ENCODE results near the gene FBXL16. TPM values are rescaled to one million over a fixed set of nuclear protein-coding genes. Genes with fewer than 3 reads are reported as not detected.

FBXL16 gene
- total RNA-seq, 1 experiment from 2014 or later = 40.5 TPM

GRCh38 chr16:718922-719321 is 13.3 kb upstream of the FBXL16 start:
- TF ChIP-seq CTCF (IDR thresholded peaks at IDR 0.05; ENCODE audit: unreplicated experiment) = no peak
- DNase-seq (ENCODE audit: unreplicated experiment) = no peak
- peak overlapping the region; percentile 12 for H3K27ac Mint-ChIP-seq (ENCODE audit: low read depth, unreplicated experiment)
- peaks cover 36% of the 10 kb centered on the region for H3K36me3 Mint-ChIP-seq (ENCODE audit: insufficient read depth, unreplicated experiment)
- H3K4me1 Mint-ChIP-seq (ENCODE audit: insufficient read depth, unreplicated experiment) = peaks cover 9% of the 10 kb centered on the region
- peak overlapping the region; percentile 78 for H3K4me3 Mint-ChIP-seq (ENCODE audit: unreplicated experiment)
- CTCF ChIA-PET = interaction anchor here (1.1 to 2.4 kb wide), 3 partner anchors 9 to 336 kb away, joined by 4 to 11 read pairs (median 4); no protein-coding TSS in a partner anchor
- no peaks in the 10 kb centered on the region for H3K9me3 Mint-ChIP-seq (ENCODE audit: unreplicated experiment)
- no peaks in the 10 kb centered on the region for H3K27me3 Mint-ChIP-seq (ENCODE audit: insufficient read depth, unreplicated experiment)
- BruUV-seq (replicated peaks) = no TSS peak
- intact Hi-C loops (cut with micrococcal nuclease) = no loop called here
- POLR2A ChIA-PET = interaction anchor here (0.6 to 4.7 kb wide), 8 partner anchors 9 to 128 kb away, joined by 4 to 26 read pairs (median 22); partner anchors contain the start of genes CIAO3, HAGHL and WDR24

GRCh38 chr16:718389-718788 is 12.8 kb upstream of the FBXL16 start:
- no peak for DNase-seq (ENCODE audit: unreplicated experiment)
- no peak for TF ChIP-seq CTCF (IDR thresholded peaks at IDR 0.05; ENCODE audit: unreplicated experiment)
- intact Hi-C loops (cut with micrococcal nuclease) = no loop called here
- Mint-ChIP-seq H3K9me3 (ENCODE audit: unreplicated experiment) (no peaks in the 10 kb centered on the region), H3K27ac (ENCODE audit: low read depth, unreplicated experiment) (no peak overlapping the region), H3K4me3 (ENCODE audit: unreplicated experiment) (peak overlapping the region; percentile 78), H3K4me1 (ENCODE audit: insufficient read depth, unreplicated experiment) (peaks cover 9% of the 10 kb centered on the region), H3K36me3 (ENCODE audit: insufficient read depth, unreplicated experiment) (peaks cover 34% of the 10 kb centered on the region), H3K27me3 (ENCODE audit: insufficient read depth, unreplicated experiment) (no peaks in the 10 kb centered on the region)
- BruUV-seq (replicated peaks) = no TSS peak
- ChIA-PET POLR2A (interaction anchor here (2.0 to 2.2 kb wide), 2 partner anchors 9 to 67 kb away, joined by 5 to 9 read pairs; partner anchors contain the start of gene HAGHL), CTCF (interaction anchor here (0.7 to 2.4 kb wide), 3 partner anchors 8 to 255 kb away, joined by 3 to 11 read pairs (median 4); no protein-coding TSS in a partner anchor)

GRCh38 chr16:717450-718245 is 12.0 kb upstream of the FBXL16 start:
- H3K4me3 Mint-ChIP-seq (ENCODE audit: unreplicated experiment) = no peak overlapping the region
- peaks cover 26% of the 10 kb centered on the region for H3K36me3 Mint-ChIP-seq (ENCODE audit: insufficient read depth, unreplicated experiment)
- CTCF ChIA-PET = interaction anchor here (0.6 to 2.0 kb wide), 4 partner anchors 10 to 256 kb away, joined by 3 to 5 read pairs (median 4); no protein-coding TSS in a partner anchor
- H3K9me3 Mint-ChIP-seq (ENCODE audit: unreplicated experiment) = no peaks in the 10 kb centered on the region
- BruUV-seq (replicated peaks) = no TSS peak
- no peak for TF ChIP-seq CTCF (IDR thresholded peaks at IDR 0.05; ENCODE audit: unreplicated experiment)
- no peak for DNase-seq (ENCODE audit: unreplicated experiment)
- POLR2A ChIA-PET = interaction anchor here (2.2 to 8.8 kb wide), 2 partner anchors 7 to 42 kb away, joined by 4 to 124 read pairs; partner anchors contain the start of genes ANTKMT, CCDC78, HAGHL and RHBDL1
- intact Hi-C loops (cut with micrococcal nuclease) = no loop called here
- H3K4me1 Mint-ChIP-seq (ENCODE audit: insufficient read depth, unreplicated experiment) = peaks cover 12% of the 10 kb centered on the region
- no peak overlapping the region for H3K27ac Mint-ChIP-seq (ENCODE audit: low read depth, unreplicated experiment)
- no peaks in the 10 kb centered on the region for H3K27me3 Mint-ChIP-seq (ENCODE audit: insufficient read depth, unreplicated experiment)

GRCh38 chr16:716768-717325 is 11.2 kb upstream of the FBXL16 start:
- intact Hi-C loops (cut with micrococcal nuclease) = no loop called here
- BruUV-seq (replicated peaks) = no TSS peak
- TF ChIP-seq CTCF (IDR thresholded peaks at IDR 0.05; ENCODE audit: unreplicated experiment) = no peak
- DNase-seq (ENCODE audit: unreplicated experiment) = no peak
- Mint-ChIP-seq H3K4me1 (ENCODE audit: insufficient read depth, unreplicated experiment) (peaks cover 16% of the 10 kb centered on the region), H3K27ac (ENCODE audit: low read depth, unreplicated experiment) (no peak overlapping the region), H3K4me3 (ENCODE audit: unreplicated experiment) (peak overlapping the region; percentile 76), H3K36me3 (ENCODE audit: insufficient read depth, unreplicated experiment) (peaks cover 26% of the 10 kb centered on the region), H3K27me3 (ENCODE audit: insufficient read depth, unreplicated experiment) (no peaks in the 10 kb centered on the region), H3K9me3 (ENCODE audit: unreplicated experiment) (no peaks in the 10 kb centered on the region)
- CTCF ChIA-PET = interaction anchor here (0.6 to 2.0 kb wide), 4 partner anchors 19 to 106 kb away, joined by 3 to 5 read pairs (median 3); no protein-coding TSS in a partner anchor
- POLR2A ChIA-PET = interaction anchor here (1.0 to 8.8 kb wide), 7 partner anchors 7 to 124 kb away, joined by 4 to 124 read pairs (median 8); partner anchors contain the start of genes ANTKMT, CCDC78, CIAO3 and FBXL16
